ENCODE data around the gene JCAD.

- TF ChIP-seq, protein P1, sequence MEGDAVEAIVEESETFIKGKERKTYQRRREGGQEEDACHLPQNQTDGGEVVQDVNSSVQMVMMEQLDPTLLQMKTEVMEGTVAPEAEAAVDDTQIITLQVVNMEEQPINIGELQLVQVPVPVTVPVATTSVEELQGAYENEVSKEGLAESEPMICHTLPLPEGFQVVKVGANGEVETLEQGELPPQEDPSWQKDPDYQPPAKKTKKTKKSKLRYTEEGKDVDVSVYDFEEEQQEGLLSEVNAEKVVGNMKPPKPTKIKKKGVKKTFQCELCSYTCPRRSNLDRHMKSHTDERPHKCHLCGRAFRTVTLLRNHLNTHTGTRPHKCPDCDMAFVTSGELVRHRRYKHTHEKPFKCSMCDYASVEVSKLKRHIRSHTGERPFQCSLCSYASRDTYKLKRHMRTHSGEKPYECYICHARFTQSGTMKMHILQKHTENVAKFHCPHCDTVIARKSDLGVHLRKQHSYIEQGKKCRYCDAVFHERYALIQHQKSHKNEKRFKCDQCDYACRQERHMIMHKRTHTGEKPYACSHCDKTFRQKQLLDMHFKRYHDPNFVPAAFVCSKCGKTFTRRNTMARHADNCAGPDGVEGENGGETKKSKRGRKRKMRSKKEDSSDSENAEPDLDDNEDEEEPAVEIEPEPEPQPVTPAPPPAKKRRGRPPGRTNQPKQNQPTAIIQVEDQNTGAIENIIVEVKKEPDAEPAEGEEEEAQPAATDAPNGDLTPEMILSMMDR (IDR thresholded peaks at IDR 0.05) = no peak
- TF ChIP-seq POLR2A (IDR thresholded peaks at IDR 0.05) = no peak
Measured at GRCh38 chr10:30091136-30091535, 31.8 kb upstream of the JCAD start.

Measured in thyroid gland (tissue), 4 donors.